Panc1 (cell line): ENCODE results near the gene URGCP. TPM values are rescaled to one million over a fixed set of nuclear protein-coding genes. Genes with fewer than 3 reads are reported as not detected.

Source experiments
- ATAC-seq: fragments of 200-7000 bp; cut with Tn5 transposase; 2 replicates; pipeline ENCODE4 v1.9.1; 2020; ENCODE audit warnings: mild to moderate bottlenecking, moderate library complexity
- BruUV-seq: library from RNA; stranded (reverse); fragments of 400-500 nt; replicated peaks from 2 replicates; lab custom pipeline; 2021; lab: Mats Ljungman, UMichigan
- CTCF ChIA-PET: fragments of 300-600 bp; sonication (Branson Sonifier 250); formaldehyde crosslinking; loops from one replicate; lab custom pipeline; 2022; ENCODE audit warnings: antibody characterized with exemption; lab: Charles Lee
- POLR2A ChIA-PET: fragments of 300-600 bp; sonication (Branson Sonifier 250); formaldehyde crosslinking; loops from one replicate; lab custom pipeline; 2022; ENCODE audit warnings: antibody characterized with exemption; lab: Charles Lee
- DNase-seq: peaks from one replicate; pipeline ENCODE4 v3.0.0-alpha.2; 2010; ENCODE audit warnings: low read depth, low spot score
- H3K27ac ChIP-seq: 2 replicates; pipeline ENCODE4 v1.5.1; 2011; ENCODE audit warnings: mild to moderate bottlenecking, low read length, inconsistent platforms
- H3K27me3 ChIP-seq: fragments of 200-500 bp; sonication (Bioruptor generic); 2 replicates; pipeline ENCODE4 v1.6.0; 2014; ENCODE audit warnings: low read length, inconsistent platforms; ENCODE audit not compliant: control insufficient read depth, insufficient read depth
- H3K36me3 ChIP-seq: fragments of 200-500 bp; sonication (Bioruptor generic); 2 replicates; pipeline ENCODE4 v1.5.1; 2014; ENCODE audit warnings: inconsistent platforms, mild to moderate bottlenecking, low read length, moderate library complexity; ENCODE audit not compliant: control insufficient read depth, insufficient read depth
- H3K4me1 ChIP-seq: 2 replicates; pipeline ENCODE4 v1.5.1; 2011; ENCODE audit warnings: inconsistent platforms, mild to moderate bottlenecking, low read length, moderate library complexity; ENCODE audit not compliant: control insufficient read depth, insufficient read depth
- H3K4me3 ChIP-seq, 2 experiments: 2 replicates each; pipeline ENCODE4 v1.5.1; 2011 to 2012; ENCODE audit warnings: low read depth in 2 of 2, low read length in 2 of 2, mild to moderate bottlenecking in 2 of 2, inconsistent platforms in 1 of 2, moderate library complexity in 1 of 2
- H3K9me3 ChIP-seq: fragments of 200-500 bp; sonication (Bioruptor generic); 2 replicates; pipeline ENCODE4 v1.5.1; 2014; ENCODE audit warnings: low read depth, mild to moderate bottlenecking, inconsistent platforms, low read length, moderate library complexity; ENCODE audit not compliant: control insufficient read depth, insufficient read depth
- POLR2AphosphoS5 ChIP-seq: IDR thresholded peaks from 2 replicates; pipeline ENCODE4 v1.6.1; 2012; ENCODE audit warnings: mild to moderate bottlenecking, low read depth, low read length, moderate library complexity
- SIN3A ChIP-seq: IDR thresholded peaks from 2 replicates; pipeline ENCODE4 v1.6.1; 2012; ENCODE audit warnings: low read depth, mild to moderate bottlenecking, low read length, moderate library complexity, borderline replicate concordance; ENCODE audit not compliant: insufficient read depth
- TCF7L2 ChIP-seq: IDR thresholded peaks from 2 replicates; pipeline ENCODE4 v1.6.1; 2011; ENCODE audit warnings: mild to moderate bottlenecking, low read depth, low read length, inconsistent platforms
- in situ Hi-C: cut with HindIII; loops from 2 replicates; pipeline ENCODE4 v1.10.0; 2016; ENCODE audit warnings: low sequenced_read_pairs, low pct_unique_long_range_greater_than_20kb
- intact Hi-C: fragments of 100-400 bp; cut with micrococcal nuclease; formaldehyde crosslinking; loops from one replicate; pipeline ENCODE4 v1.10.0; 2022; ENCODE audit not compliant: unreplicated experiment
- total RNA-seq: library from RNA; stranded (reverse); gene quantifications from one replicate; pipeline ENCODE4 v1.2.1, GENCODE V29; 2021; ENCODE audit not compliant: unreplicated experiment
- TF ChIP-seq, protein P1 (sequence below), 2 experiments: IDR thresholded peaks; 2 replicates each; pipeline ENCODE4 v1.6.1; 2011 to 2012; ENCODE audit warnings: low read depth in 2 of 2, control low read depth in 1 of 2, low read length in 1 of 2, mild to moderate bottlenecking in 1 of 2, moderate library complexity in 1 of 2; ENCODE audit not compliant: insufficient read depth in 1 of 2
- TF ChIP-seq, protein P2 (sequence below): fragments of 450-650 bp; IDR thresholded peaks from 2 replicates; pipeline ENCODE4 v1.5.1; 2017; ENCODE audit warnings: mild to moderate bottlenecking

The URGCP gene
- total RNA-seq, 1 experiment from 2014 or later: 34.3 TPM

DNA sequence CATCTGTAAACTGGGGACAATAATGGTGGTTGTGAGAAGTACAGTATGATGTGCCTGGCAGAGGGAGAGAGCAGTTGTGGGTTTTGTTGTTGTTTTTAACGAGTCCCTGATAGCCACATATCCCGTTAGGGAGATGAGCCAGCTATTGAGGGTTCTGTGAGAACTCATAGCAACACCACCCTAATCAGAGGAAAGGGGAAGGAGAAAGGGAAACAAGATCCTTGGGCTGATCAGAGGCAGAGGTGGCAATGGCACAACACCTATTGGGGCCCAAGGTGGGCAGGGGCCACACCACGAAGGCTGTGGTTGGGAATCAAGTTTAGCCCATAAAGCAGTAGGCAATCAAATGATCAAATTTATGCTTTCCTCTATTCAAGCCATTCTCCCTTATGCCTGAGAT is 35.3 kb downstream of the URGCP start:
- H3K4me3 ChIP-seq: no peak overlapping the region
- TF ChIP-seq SIN3A: no peak
- no peak for TF ChIP-seq TCF7L2
- TF ChIP-seq, protein P1, sequence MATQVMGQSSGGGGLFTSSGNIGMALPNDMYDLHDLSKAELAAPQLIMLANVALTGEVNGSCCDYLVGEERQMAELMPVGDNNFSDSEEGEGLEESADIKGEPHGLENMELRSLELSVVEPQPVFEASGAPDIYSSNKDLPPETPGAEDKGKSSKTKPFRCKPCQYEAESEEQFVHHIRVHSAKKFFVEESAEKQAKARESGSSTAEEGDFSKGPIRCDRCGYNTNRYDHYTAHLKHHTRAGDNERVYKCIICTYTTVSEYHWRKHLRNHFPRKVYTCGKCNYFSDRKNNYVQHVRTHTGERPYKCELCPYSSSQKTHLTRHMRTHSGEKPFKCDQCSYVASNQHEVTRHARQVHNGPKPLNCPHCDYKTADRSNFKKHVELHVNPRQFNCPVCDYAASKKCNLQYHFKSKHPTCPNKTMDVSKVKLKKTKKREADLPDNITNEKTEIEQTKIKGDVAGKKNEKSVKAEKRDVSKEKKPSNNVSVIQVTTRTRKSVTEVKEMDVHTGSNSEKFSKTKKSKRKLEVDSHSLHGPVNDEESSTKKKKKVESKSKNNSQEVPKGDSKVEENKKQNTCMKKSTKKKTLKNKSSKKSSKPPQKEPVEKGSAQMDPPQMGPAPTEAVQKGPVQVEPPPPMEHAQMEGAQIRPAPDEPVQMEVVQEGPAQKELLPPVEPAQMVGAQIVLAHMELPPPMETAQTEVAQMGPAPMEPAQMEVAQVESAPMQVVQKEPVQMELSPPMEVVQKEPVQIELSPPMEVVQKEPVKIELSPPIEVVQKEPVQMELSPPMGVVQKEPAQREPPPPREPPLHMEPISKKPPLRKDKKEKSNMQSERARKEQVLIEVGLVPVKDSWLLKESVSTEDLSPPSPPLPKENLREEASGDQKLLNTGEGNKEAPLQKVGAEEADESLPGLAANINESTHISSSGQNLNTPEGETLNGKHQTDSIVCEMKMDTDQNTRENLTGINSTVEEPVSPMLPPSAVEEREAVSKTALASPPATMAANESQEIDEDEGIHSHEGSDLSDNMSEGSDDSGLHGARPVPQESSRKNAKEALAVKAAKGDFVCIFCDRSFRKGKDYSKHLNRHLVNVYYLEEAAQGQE (IDR thresholded peaks at IDR 0.05; ENCODE audit: insufficient read depth in 1 of 2, low read depth in 2 of 2, low read length in 1 of 2): no peak
- TF ChIP-seq, protein P2, sequence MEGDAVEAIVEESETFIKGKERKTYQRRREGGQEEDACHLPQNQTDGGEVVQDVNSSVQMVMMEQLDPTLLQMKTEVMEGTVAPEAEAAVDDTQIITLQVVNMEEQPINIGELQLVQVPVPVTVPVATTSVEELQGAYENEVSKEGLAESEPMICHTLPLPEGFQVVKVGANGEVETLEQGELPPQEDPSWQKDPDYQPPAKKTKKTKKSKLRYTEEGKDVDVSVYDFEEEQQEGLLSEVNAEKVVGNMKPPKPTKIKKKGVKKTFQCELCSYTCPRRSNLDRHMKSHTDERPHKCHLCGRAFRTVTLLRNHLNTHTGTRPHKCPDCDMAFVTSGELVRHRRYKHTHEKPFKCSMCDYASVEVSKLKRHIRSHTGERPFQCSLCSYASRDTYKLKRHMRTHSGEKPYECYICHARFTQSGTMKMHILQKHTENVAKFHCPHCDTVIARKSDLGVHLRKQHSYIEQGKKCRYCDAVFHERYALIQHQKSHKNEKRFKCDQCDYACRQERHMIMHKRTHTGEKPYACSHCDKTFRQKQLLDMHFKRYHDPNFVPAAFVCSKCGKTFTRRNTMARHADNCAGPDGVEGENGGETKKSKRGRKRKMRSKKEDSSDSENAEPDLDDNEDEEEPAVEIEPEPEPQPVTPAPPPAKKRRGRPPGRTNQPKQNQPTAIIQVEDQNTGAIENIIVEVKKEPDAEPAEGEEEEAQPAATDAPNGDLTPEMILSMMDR: no peak
- no peak for TF ChIP-seq POLR2AphosphoS5
- ChIA-PET CTCF (no interaction called here), POLR2A (no interaction called here)
- ATAC-seq: no peak
- no peak for DNase-seq
- no peak overlapping the region for H3K27ac ChIP-seq
- H3K36me3 ChIP-seq: no peaks in the 10 kb centered on the region
- intact Hi-C loops: no loop called here
- no peaks in the 10 kb centered on the region for H3K27me3 ChIP-seq
- H3K9me3 ChIP-seq: peaks cover 3% of the 10 kb centered on the region; the same call in 1 of the 2 replicates
- BruUV-seq: no TSS peak
- H3K4me1 ChIP-seq: peaks cover 9% of the 10 kb centered on the region
- in situ Hi-C loops: no loop called here

DNA sequence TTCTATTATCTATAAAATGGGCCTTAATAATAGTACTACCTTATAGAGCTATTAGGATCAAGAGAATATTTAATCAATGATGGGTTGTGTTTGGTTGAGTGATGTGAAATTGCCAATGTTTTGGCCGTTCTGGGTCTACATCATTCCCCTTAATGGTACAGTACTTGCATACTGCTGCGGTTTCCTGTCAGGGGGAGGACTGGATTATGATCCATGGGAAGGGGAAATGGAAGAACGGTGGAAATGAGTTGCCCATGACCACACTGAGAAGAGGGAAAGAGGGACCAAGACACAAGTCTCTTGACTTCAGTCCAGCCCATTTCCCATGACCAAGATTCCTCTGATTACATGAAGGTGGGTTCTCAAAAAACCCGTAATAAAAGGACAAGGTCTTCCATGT is 36.1 kb downstream of the URGCP start:
- ChIA-PET POLR2A (no interaction called here), CTCF (no interaction called here)
- ATAC-seq (no peak), DNase-seq (no peak)
- Histone ChIP-seq H3K9me3 (peaks cover 3% of the 10 kb centered on the region; the same call in 1 of the 2 replicates), H3K36me3 (no peaks in the 10 kb centered on the region), H3K27ac (peak overlapping the region; percentile 86; the same call in 1 of the 2 replicates), H3K4me1 (peaks cover 9% of the 10 kb centered on the region), H3K4me3 (no peak overlapping the region; a peak in 1 of 4 replicates), H3K27me3 (no peaks in the 10 kb centered on the region)
- in situ Hi-C loops (no loop called here), intact Hi-C loops (no loop called here)
- no TSS peak for BruUV-seq
- TF ChIP-seq SIN3A (no peak), TCF7L2 (no peak), POLR2AphosphoS5 (no peak)
- TF ChIP-seq, protein P1 (IDR thresholded peaks at IDR 0.05; ENCODE audit: insufficient read depth in 1 of 2, low read depth in 2 of 2, low read length in 1 of 2): no peak
- TF ChIP-seq, protein P2: no peak
